Hematopoietic multipotent progenitor cell treated with erythropoietin and hydrocortisone succinate and interleukin-3 and kit ligand, for 6 days (in vitro differentiated cells): ENCODE results near the gene FGFR4.
"Not testable (repeated sequence)": the region's sequence is repeated elsewhere in the genome, so short reads cannot be mapped to it uniquely, and the experiment has no call there.

Experiments used
- DNase-seq: peaks from one replicate; pipeline ENCODE4 v3.0.0-alpha.2; 2015

The FGFR4 gene

DNA sequence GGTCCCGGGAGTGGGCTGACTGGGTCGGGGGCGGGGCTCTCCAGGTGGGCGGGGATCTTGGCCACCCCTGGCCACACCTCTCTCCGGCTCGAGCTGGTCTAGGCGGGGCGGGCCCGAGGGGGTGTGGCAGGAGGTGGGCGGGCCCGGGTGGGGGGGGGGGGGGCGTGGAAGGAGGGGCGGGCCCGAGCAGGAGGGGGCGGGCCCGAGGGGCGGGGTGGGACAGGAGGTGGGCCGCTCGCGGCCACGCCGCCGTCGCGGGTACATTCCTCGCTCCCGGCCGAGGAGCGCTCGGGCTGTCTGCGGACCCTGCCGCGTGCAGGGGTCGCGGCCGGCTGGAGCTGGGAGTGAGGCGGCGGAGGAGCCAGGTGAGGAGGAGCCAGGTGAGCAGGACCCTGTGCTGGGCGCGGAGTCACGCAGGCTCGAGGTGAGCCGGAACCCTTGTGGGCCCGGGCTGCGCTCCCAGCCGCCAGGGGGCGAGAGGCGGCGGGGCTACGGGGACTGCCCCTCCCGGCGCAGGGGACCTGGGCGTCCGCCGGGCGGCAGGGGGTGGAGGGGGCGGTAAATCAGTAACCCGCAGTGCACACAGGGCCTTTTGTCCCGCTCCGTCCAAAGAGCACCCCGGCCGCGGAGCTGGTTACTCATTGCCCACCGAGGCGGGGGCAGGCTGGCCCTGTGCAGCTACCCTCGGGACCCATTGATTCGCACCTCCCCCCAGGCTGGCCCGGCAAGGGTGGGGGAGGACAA, at the start of gene FGFR4:
Gene FGFR4, plus strand, starts transcription at position 262 of the 744 bp plus-strand sequence. CDS start 2,688 bp downstream, outside the sequence.
- peak; percentile 91 for DNase-seq

GRCh38 chr5:177036921-177037320, 49.8 kb upstream of the FGFR4 start:
- DNase-seq, result no peak

DNA sequence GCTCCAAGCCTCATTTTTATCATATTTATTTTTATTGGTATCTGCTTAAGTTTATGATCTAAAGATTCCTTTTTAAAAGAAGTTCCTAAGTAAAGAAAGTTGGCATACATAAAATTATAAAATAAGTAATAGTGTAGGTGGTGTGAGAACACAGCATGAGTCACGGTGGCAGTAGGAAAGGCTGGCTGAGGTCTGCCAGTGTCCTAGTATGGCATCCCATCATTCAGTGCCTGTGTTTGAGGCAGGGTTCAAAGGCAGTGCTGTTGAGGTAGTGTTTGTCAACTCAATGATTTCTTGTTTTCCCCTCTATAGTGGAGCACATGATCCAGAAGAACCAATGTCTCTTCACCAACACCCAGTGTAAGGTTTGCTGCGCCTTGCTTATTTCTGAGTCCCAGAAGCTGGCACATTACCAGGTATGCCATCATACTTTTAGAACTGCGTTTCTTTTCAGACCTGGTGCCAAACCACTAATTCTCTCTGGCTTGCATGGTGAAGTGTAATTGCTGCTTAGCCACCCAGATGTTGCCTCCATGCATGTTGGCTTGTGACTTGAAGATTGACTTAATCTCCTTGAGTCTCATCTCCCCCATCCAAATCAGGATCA, 45.8 kb upstream of the FGFR4 start:
- no peak for DNase-seq

DNA sequence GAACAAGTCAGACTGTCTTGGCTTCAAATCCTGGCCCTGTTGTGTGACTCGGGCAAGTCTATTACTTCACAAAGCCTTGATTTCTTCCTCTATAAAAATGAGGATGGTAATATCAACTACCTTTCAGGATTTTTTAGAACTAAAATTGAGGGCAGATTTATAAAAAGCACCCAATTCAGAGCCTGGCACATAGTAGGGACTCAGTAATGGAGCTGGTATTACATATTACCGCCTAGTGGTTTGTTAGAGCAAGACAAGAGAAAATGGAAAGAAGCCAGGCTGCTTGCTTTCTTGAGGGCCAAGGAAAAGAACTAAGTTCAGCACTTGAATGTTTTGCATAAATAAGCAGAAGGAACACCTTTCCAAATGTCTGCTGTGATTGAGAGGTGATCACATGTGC, 44.8 kb upstream of the FGFR4 start:
- no peak for DNase-seq

DNA sequence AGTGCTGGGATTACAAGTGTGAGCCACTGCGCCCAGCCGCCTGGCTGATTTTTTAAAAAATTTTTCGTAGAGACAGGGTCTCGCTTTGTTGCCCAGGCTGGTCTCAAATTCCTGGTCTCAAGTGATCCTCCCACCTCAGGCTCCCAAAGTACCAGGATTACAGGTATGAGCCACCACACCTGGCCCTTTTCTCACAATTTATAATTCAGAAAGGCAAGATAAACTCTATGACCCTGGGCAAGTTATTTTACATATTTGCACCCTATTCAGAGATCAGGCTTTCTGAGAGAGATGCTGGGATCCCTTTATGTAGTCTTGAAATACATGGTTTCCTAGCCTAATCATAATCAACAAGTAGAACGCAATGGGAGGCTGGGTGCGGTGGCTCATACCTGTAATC, 43.6 kb upstream of the FGFR4 start:
- no peak for DNase-seq

- no peak for DNase-seq
Observed at GRCh38 chr5:177043958-177044357, 42.8 kb upstream of the FGFR4 start.

DNA sequence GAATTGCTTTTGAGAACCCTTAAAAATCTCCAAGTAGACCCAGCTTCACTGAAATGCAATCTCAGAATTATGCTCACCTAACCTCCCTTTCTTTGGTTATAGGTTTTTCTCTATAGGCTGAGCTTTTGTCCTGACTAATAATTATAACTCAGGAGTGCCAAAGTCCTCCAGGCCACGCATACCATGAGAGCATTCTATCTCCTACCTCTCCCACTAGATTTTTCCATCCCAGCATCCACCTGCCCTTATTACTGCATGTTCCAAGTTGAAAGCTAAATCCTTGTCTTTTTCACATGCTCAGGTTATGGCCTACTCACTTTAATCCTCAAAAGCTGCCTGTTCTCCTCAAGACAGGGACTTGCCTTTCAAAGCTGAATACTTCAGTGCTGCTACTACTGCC, 42.1 kb upstream of the FGFR4 start:
- no peak for DNase-seq

DNA sequence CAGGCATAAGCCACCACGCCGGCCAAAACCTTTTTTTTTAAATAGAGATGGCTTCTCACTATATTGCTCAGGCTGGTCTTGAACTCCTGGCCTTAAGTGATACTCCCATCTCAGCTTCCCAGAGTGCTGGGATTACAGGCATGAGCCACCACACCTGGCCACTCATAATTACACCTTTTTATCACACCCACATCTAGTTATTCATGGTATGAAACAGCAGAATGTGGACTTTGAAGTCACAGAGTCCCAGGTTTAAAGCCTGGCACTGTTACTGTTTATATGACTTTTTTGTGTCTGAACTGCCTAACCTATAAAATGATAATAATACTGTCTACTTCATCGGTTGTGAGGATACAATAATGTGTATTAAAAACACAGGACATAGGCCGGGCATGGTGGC, 41.1 kb upstream of the FGFR4 start:
- no peak for DNase-seq

- DNase-seq, result not testable (repeated sequence)
Observed at GRCh38 chr5:177048531-177048930, 38.2 kb upstream of the FGFR4 start.

GRCh38 chr5:177049285-177049684, 37.4 kb upstream of the FGFR4 start:
- DNase-seq, result peak; percentile 25

DNA sequence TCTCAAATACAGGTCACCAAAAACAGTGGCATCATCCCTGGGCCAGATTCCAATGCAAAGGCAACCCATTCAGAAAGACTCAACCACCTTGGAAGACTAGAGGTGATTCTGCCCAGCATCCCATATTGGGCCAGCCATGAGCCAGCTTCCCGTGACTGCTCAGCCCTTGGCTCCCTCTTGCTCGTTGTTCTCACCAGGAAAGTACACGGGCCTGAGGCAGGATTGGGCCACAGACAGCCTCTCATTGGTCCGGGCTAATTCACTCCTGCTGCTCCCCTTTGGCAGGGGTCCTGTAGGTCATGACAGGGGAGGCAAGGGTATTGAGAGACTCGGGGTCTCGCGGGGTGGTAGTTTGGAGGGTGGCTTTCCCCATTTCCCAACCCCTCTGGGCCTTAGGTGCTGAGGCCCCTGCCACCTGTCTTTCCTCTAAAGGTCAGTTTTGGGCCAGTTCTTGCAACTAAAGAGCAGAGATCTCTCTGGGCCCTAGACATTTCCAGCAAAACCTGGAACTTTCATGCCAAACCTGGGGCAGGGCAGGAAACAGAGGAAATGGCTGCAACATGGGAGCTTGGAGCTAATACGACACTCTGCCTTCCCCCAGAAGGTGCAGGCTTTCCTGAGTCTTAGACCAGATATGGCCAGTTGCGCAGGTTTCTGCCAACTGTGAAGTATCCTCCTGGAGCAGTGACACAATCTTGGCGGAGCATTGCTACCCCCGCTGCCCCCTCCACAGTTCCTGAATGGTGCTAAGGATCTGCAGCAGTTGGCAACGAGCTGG, 22.0 kb upstream of the FGFR4 start:
- DNase-seq, result no peak

DNA sequence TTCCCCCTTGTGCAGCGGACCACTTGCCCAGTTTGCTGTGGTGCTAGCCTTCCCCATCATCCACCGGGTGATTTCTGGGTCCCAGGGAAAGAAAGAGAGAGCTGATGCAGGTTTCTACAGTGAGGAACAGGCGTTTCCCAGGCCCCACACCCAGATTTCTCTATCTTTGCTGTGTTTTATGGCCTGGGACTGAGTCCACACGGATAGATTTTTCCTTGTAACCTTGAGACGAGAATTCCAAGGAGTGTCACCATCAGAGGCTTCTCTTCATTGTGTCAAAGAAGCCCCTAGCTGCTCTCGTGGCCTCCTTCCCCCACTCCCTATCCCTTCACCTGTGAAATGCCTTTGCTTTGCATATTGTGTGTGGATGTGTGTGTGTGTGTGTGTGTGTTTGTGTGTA, 21.2 kb upstream of the FGFR4 start:
- no peak for DNase-seq

GRCh38 chr5:177066224-177066623, 20.5 kb upstream of the FGFR4 start:
- DNase-seq, result no peak

DNA sequence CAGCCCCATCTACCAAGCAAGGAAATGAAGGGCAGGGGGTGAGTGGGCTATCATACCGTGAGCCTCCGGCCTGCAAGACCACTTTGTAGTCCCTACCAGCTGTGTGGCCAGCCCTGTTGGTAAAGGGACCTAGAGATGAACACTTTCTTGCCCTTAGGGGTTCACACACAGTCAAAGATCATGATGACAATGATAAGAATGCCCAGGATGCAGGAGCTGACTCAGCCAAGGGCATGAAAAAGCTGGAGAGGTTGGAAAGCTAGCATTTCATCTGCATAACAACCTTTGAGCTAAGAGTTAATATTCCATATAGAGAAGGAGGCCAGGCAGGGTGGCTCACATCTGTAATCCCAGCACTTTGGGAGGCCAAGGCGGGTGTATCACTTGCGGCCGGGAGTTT, 19.2 kb upstream of the FGFR4 start:
- DNase-seq, result no peak

GRCh38 chr5:177070536-177071191, 16.1 kb upstream of the FGFR4 start:
- no peak for DNase-seq

DNA sequence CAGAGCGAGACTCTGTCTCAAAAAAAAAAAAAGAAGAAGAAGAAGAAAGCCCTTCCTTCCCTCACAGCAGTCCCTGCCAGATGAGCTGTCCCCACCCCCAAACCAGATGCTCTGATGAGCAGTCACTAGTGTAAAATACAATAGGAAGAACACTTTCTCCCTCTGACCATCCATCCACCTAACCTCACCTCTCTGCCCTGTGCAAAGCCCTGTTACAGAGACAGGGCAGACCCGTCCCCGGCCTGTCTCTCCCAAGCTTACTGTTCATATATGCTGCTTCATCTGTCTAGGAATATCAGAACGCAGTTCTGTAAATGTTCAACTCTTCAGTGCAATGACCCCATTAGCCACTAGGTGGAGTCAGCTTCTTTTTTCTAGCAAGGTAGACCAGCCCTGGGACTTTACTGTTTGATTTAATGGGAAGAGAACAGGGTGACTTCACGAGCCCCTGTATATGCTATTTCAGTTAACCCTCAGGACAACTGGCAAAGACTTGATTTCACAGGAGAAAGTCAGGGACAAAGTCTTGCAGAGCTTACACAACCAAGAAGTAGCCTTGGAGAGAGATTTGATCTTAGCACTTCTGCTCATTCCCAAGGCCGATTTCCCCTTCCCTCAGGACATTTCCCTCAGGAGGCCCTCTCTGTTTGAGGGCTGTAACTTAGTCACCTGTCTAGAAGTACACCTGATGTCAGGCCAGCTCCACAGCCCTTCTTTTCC, 14.9 kb upstream of the FGFR4 start:
- peak; percentile 91 for DNase-seq

- no peak for DNase-seq
Observed at GRCh38 chr5:177077335-177077734, 9.4 kb upstream of the FGFR4 start.

GRCh38 chr5:177079606-177080005, 7.1 kb upstream of the FGFR4 start:
- DNase-seq, result no peak

DNA sequence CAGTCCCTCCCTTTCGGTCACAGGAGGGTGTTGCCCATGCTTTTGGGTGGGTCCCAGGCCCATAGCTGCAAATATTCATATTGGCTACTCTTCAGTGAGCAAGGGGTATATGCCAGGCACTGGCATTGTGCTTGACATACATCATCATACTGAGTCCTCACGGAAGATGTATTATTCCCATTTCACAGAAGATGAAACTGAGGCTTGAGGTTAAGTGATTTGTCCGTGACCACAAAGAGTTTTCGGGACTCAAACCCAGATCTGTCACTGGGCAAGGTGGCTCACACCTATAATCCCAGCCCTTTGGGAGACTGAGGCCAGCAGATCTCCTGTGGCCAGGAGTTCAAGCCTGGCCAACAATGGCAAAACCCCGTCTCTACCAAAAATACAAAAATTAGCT, 6.5 kb upstream of the FGFR4 start:
- no peak for DNase-seq

GRCh38 chr5:177081859-177082258, 4.9 kb upstream of the FGFR4 start:
- DNase-seq, result no peak

GRCh38 chr5:177083357-177083756, 3.4 kb upstream of the FGFR4 start:
- no peak for DNase-seq

- DNase-seq, result no peak
Observed at GRCh38 chr5:177084175-177084574, 2.5 kb upstream of the FGFR4 start.
